GM21619 (cell line): ENCODE measurements around the gene NFIB.

Experiments used
- ATAC-seq: cut with Tn5 transposase; IDR thresholded peaks from one replicate; pipeline ENCODE4 v1.9.1; 2021; ENCODE audit not compliant: unreplicated experiment

The NFIB gene

GRCh38 chr9:14345354-14346230 is 31.7 kb upstream of the NFIB start:
- no peak for ATAC-seq

GRCh38 chr9:14344941-14345353 is 31.0 kb upstream of the NFIB start:
- ATAC-seq = no peak

GRCh38 chr9:14344053-14344524 is 30.1 kb upstream of the NFIB start:
- ATAC-seq = no peak

GRCh38 chr9:14343261-14344031 is 29.5 kb upstream of the NFIB start:
- no peak for ATAC-seq

GRCh38 chr9:14342736-14343135 is 28.8 kb upstream of the NFIB start:
- no peak for ATAC-seq

GRCh38 chr9:14341437-14342122 is 27.6 kb upstream of the NFIB start:
- ATAC-seq = no peak

- no peak for ATAC-seq
These were observed 27.1 kb upstream of the NFIB start for GRCh38 chr9:14340994-14341393.

GRCh38 chr9:14340219-14340873 is 26.4 kb upstream of the NFIB start:
- no peak for ATAC-seq

- ATAC-seq = no peak
These were observed 25.8 kb upstream of the NFIB start for GRCh38 chr9:14339746-14340145.

- no peak for ATAC-seq
These were observed 23.7 kb upstream of the NFIB start for GRCh38 chr9:14337615-14338014.

GRCh38 chr9:14336244-14336643 is 22.3 kb upstream of the NFIB start:
- no peak for ATAC-seq

- ATAC-seq = no peak
These were observed 17.2 kb upstream of the NFIB start for GRCh38 chr9:14331120-14331519.

- no peak for ATAC-seq
These were observed 13.1 kb upstream of the NFIB start for GRCh38 chr9:14327036-14327435.

GRCh38 chr9:14326264-14326826 is 12.4 kb upstream of the NFIB start:
- ATAC-seq = no peak

- ATAC-seq = no peak
These were observed 11.2 kb upstream of the NFIB start for GRCh38 chr9:14325147-14325546.

GRCh38 chr9:14323985-14324650 is 10.2 kb upstream of the NFIB start:
- ATAC-seq = no peak

- ATAC-seq = no peak
These were observed 9.4 kb upstream of the NFIB start for GRCh38 chr9:14323083-14323971.

GRCh38 chr9:14322211-14323082 is 8.5 kb upstream of the NFIB start:
- ATAC-seq = peak; percentile 84
